Breast epithelium (tissue), 3 donors: ENCODE results near the gene BPGM.

Source experiments
- POLR2AphosphoS5 ChIP-seq, 3 donors: sonication (generic); formaldehyde crosslinking; IDR thresholded peaks; one replicate each; pipeline ENCODE4 v1.6.1; 2017; ENCODE audit warnings: antibody characterized with exemption in 3 of 3
- TF ChIP-seq, protein P1 (sequence below), 3 donors: fragments of 450-650 bp; IDR thresholded peaks; one replicate each; pipeline ENCODE4 v1.5.1; 2016 to 2017; ENCODE audit warnings: antibody characterized with exemption in 3 of 3, mild to moderate bottlenecking in 3 of 3, moderate library complexity in 3 of 3

DNA sequence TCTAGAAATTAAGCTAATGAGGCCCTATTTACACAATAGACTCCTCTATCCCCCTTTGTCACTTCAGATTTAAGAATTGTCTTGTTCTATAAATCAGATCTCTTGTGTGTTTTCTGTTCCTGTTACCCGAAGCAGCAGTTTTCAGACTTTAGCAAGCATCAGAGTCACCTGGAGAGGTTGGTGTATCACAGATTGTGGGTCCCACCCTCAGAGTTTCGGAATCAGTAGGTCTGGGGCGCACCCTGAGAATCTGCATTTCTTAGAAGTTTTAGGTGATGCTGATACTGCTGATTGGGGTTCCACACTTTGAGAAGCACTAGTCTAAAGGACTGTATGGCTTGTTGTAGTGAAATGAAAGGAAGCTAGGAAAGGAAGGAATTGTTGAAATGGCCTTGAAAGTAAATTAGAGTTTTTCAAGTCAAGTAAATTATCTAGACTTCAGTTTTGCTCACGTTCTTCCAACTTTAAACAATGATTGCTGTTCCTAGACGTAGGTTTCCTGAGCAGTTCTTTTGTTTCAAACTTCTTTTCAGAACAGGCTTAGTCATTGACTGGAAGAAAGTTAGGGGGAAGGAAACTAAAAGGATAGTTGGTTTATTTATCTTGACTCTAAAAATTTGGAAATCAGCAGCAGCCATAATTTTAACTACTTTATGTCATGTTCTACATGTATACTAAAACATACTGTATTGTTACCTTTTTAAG, 15.7 kb downstream of the BPGM start:
- TF ChIP-seq, protein P1, sequence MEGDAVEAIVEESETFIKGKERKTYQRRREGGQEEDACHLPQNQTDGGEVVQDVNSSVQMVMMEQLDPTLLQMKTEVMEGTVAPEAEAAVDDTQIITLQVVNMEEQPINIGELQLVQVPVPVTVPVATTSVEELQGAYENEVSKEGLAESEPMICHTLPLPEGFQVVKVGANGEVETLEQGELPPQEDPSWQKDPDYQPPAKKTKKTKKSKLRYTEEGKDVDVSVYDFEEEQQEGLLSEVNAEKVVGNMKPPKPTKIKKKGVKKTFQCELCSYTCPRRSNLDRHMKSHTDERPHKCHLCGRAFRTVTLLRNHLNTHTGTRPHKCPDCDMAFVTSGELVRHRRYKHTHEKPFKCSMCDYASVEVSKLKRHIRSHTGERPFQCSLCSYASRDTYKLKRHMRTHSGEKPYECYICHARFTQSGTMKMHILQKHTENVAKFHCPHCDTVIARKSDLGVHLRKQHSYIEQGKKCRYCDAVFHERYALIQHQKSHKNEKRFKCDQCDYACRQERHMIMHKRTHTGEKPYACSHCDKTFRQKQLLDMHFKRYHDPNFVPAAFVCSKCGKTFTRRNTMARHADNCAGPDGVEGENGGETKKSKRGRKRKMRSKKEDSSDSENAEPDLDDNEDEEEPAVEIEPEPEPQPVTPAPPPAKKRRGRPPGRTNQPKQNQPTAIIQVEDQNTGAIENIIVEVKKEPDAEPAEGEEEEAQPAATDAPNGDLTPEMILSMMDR (IDR thresholded peaks at IDR 0.05), result no peak
- TF ChIP-seq POLR2AphosphoS5 (IDR thresholded peaks at IDR 0.05), result no peak
